SK-N-DZ (cell line): ENCODE data around the gene KHK.
"Not testable (repeated sequence)": the region's sequence is repeated elsewhere in the genome, so short reads cannot be mapped to it uniquely, and the experiment has no call there.

Experiments used
- DNase-seq: peaks from one replicate; pipeline ENCODE4 v3.0.0-alpha.2; 2015; ENCODE audit warnings: low spot score

The KHK gene

GRCh38 chr2:27059141-27059820, 27.3 kb upstream of the KHK start:
- DNase-seq: no peak

DNA sequence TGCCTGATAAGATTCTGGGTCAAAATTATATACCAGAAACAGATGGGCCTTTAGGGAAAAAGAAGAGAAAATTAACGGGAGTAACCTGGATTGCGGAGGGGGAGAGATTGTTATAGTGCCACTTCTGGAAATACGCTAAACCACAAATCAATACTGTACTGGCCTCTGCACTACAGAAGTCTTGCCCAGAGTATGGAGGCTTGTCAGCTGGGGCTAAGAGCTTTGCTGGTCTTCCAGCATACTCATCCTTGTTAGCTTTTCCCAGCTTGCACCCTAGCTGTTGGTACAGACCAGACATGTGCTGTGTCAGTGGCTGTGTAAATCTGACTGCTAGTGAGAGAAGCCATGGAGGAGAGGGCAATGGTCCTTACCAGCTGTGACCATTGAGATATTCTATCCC, 26.2 kb upstream of the KHK start:
- no peak for DNase-seq

DNA sequence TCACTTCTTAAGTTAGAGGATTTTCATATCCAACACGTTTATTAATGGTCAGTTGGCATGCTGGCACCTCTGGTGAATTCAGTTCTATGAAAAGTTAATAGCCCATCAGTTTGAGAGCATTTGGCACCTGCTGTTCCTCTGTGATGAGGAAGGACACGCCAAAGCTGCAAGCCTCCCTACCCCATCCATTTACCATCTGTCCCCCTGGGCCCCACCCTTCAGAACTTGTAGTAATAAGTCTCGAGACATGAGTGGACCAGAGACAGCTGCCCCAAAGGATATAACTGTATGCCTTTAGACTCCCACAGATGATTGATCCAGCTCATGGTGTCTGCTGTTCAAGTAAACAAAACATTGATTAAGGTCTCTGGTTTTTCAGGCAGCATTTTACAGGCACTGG, 21.4 kb upstream of the KHK start:
- DNase-seq: no peak

DNA sequence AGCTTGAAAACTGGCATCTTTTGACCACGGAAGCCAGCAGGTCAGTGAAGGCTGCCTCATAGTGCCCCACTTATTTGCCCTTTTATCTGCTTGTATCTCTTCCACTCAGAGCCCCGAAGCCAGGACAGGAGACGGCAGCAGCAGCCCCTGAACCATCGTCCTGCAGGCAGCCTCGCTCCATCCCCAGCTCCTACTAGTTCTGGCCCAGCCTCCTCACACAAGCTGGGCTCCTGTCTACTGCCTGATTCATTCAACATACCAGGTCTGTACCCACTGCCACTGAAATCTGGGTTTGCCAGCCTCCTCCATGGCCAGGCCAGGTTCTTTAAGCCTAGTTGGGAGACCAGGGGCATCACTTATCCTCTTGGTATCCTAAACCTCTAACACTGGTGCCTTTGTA, 19.2 kb upstream of the KHK start:
- no peak for DNase-seq

GRCh38 chr2:27069436-27069835, 17.1 kb upstream of the KHK start:
- DNase-seq: no peak

DNA sequence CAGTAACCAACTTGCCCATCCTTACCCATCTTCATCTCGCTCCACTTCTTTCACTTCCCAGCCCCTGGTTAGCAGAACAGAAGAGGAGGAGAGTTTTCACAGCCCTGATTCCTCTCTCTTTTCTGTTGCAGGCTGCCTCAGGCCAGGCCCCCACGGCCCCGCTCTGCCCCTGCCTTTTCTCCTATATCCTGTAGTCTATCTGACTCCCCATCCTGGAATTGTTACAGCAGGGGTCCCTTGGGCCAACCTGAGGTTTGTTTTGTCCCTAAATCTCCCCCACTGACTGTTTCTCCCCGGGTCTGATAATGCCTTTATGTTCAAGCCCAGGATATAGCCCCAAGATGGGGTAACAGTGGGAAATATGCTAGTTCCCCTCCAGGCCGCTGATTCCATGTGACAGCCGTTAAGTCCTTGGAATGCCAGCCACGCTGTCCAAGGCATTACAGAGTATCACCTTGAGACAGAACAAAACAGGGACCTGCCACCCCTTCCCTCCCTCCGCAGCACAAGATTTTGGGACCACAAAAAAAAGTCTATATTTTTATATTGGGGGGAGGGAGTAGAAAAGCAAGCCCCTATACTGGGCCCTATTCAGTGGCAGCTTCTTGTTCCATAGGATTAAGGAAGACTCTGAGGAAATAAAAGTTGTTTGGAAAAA, 16.5 kb upstream of the KHK start:
- DNase-seq: no peak

- no peak for DNase-seq
Observed at GRCh38 chr2:27070653-27071276, 15.8 kb upstream of the KHK start.

- DNase-seq: peak; percentile 83
Observed at GRCh38 chr2:27071277-27071989, 15.1 kb upstream of the KHK start, which contains the start of gene OST4. OST4 (minus strand) TSS chr2:27071654.

DNA sequence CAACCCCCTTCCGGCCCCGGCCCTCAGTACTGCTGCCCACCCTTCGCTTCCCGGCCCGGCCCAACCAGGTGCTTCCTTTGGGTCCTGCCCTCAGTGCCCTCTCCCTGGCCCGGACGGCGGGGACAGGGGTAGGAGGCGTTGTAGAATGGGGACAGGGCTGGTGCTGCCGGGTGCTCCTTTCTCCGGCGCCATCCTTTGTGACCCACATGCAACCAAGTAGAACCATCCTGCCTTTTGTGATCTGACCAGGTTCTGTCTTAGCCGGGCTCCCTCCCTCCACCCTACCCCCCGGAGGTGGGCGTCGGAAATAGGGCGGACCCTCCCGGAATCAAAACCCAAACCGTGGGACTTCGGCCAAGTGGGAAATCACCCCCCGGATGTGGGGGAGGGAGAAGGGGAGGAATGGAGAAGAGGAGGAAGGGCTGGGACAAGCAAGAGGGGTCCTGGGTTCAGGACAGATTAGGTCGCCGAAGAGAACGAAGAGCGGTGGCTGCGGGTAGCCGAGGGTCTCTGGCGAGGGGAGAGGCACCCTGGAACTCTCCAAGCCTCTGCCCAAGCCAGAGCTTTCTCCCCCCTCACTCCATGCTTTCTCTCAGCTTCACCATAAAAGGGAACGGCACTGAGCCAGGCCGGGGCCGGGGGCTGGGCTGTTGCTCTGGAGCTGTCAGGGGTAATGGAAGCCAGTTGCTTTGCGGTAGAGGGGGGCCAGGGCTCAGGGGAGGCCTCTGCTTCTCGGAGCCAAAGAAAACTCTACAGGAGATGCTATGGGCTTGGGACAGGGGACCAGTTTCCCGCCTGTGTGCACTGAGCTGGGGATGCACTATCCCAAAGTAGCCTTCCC, 14.4 kb upstream of the KHK start:
- DNase-seq: peak; percentile 67

- no peak for DNase-seq
Observed at GRCh38 chr2:27072920-27073319, 13.7 kb upstream of the KHK start.

GRCh38 chr2:27073782-27074181, 12.8 kb upstream of the KHK start:
- no peak for DNase-seq

DNA sequence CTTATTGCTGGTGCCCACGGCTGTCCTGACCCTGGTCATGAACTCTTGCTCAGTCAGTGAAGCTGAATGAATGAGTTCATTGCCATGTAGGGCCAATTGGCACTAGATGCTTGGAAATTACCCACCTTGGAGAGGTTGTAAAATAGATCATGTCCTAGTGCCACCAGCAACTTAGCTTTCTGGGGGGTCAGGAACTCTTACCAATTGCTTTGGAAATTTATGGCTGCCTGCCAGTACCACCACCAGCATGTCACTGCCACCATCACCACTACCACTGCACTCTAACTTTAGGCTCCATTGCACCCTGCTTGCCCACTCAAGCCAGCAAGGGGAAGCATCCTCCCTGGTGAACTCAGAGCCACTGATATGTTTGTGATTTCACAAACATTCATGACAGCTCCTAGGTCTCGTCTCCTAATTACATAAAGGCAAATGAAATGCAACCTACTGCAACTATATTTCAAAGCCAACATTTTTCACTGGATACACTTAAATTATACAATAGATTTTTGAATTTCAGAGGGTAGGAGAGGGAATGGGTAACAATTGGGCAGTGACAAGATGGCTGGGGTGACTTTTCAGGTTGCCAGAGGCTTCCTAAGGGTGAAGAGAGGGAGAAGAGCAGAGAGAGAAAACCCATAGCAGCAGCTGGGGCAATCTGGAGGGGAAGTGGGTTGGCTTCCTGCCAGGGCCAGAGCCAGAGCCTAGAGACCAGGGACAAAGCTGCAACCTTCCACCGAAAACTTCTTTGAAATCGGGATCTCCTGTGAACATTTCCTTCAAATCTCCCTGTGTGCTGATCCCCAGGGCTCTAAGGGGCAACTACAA, 11.6 kb upstream of the KHK start:
- no peak for DNase-seq

DNA sequence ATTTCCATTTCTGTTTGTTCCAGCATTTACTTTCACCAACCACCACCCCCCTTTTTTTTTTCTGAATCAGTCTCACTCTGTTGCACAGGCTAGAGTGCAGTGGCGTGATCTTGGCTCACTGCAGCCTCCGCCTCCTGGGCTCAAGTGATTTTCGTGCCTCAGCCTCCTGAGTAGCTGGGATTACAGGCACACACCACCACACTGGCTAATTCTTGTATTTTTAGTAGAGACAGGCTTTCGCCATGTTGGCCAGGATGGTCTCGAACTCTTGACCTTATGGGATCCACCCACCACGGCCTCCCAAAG, 11.1 kb upstream of the KHK start:
- DNase-seq: not testable (repeated sequence)

- DNase-seq: no peak
Observed at GRCh38 chr2:27076323-27076722, 10.2 kb upstream of the KHK start.

DNA sequence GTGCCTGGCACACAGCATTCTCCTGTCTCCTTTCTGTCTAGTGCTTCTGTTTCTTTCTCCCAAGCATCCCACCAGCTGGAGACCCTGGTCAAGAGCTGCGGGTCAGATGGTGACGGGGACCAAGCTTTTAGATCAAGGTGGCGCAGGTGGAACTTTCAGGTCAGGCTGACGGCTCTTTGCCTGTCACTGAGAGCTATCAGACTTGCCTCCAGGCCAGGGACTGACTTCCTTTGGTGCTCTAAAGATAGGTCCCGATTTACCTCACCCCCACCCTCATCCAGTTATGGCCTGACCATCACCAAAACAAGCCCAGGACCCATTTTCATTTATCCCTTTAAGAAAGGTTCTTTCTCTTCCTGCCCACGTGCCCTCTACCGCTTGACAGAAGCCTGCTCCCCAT, 9.3 kb upstream of the KHK start:
- DNase-seq: no peak

DNA sequence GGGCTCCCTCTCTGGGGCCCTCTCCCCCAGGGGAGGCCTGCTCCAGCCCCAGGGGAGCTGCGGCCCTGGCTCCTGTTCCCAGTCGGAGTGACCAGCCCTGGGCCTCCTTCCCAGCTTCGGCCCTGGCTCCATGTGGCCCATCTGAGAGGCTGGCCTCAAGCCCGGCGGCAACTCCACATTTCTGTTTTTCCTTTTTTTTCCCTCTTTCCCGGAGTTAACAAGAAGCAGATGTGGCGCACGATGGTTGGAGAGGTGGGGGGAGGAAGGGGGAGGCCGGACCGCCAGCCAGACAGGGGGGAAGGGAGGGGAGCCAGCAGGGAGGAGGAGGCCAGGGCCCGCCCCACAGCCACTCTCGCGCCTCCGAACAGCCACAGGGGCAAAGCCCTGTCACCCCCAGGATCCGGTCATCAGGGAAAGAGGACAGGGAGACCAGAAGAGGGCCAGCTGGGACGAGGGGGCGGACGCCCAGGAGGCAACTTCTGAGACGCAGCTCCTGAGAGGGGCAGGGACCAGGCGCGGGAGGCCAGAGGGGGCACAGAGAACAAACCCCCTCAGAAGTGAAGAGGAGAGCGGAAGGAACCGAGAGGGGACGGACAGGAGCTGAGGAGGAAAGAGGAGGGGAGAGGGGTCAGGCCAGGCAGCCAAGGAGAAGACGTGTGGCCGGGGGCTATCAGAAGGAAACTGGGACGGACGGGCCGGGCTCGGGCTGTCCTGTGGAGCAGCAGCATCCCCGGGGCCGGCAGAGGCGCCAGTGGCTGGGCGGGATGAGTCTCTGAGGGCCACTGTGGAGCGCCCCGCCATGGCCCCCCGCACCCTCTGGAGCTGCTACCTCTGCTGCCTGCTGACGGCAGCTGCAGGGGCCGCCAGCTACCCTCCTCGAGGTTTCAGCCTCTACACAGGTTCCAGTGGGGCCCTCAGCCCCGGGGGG, 8.0 kb upstream of the KHK start, which contains the start of gene EMILIN1:
TSS of gene EMILIN1 (plus strand) at position 349 of the 928 bp plus-strand sequence. CDS start at position 800, 451 bp downstream.
- DNase-seq: peak; percentile 88

DNA sequence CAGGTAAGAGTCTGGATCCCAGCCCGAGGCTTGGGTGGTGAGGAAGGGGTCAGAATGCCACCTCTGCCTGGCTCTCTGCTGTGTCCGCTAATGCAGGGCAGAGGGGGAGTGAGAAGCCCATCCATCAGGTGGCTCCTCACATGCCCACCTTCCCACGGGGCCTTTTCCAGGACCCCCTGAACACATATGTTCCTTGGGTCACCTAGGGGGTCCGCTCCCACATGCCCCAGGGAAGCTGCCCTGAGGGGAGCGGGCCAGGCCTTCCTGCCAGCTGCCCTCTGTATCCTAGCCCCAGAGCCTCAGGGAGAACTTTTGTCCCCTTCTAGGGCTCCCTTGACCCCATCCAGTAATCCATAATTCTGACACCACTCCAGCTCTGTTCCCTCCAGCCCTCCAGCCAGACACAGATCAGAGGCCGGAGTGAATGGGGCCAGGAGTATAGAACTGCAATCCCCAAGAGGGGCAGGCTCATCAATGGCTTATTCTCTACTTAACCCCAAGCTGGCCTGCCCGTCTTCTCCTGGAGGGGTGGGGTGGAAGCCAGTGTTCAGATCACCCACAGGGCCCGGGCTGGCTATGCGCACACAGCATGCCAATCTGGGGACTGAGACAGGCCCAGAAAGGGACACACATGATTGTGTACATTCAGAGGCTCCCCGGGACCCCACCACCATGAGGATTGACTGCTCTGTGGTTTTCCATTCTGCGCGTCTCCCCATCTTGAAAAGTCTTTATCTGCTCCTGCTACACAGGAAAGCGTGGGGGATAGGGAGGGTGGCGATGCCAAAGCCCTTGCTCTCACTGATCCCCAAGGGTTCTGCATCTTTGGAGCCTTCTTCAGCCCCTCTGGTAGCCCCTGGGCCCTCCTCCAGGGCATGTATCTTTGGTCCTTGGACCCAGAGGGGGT, 7.1 kb upstream of the KHK start:
- DNase-seq: no peak

DNA sequence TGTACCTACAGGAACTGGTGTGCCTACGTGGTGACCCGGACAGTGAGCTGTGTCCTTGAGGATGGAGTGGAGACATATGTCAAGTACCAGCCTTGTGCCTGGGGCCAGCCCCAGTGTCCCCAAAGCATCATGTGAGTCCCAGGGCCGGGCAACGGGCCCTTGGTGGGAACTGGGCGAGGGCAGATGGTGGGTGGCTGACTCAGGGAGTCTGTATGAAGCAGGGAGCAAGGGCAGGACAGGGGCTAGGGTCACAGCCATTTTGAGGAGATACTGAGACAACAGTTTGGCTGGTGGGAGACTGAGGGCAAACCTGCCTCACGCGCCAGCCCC, 6.5 kb upstream of the KHK start:
- DNase-seq: no peak

- DNase-seq: no peak
Observed at GRCh38 chr2:27080603-27080936, 6.0 kb upstream of the KHK start.
